ENCODE data around the gene ITGB3BP.
"Not testable (repeated sequence)": the region's sequence is repeated elsewhere in the genome, so short reads cannot be mapped to it uniquely, and the experiment has no call there.

ITGB3BP gene

GRCh38 chr1:63480057-63480456 is 43.0 kb downstream of the ITGB3BP start:
- DNase-seq (ENCODE audit: low read depth), result no peak
- no peak overlapping the region for H3K4me3 ChIP-seq (ENCODE audit: low read length)
- TF ChIP-seq, protein P1, sequence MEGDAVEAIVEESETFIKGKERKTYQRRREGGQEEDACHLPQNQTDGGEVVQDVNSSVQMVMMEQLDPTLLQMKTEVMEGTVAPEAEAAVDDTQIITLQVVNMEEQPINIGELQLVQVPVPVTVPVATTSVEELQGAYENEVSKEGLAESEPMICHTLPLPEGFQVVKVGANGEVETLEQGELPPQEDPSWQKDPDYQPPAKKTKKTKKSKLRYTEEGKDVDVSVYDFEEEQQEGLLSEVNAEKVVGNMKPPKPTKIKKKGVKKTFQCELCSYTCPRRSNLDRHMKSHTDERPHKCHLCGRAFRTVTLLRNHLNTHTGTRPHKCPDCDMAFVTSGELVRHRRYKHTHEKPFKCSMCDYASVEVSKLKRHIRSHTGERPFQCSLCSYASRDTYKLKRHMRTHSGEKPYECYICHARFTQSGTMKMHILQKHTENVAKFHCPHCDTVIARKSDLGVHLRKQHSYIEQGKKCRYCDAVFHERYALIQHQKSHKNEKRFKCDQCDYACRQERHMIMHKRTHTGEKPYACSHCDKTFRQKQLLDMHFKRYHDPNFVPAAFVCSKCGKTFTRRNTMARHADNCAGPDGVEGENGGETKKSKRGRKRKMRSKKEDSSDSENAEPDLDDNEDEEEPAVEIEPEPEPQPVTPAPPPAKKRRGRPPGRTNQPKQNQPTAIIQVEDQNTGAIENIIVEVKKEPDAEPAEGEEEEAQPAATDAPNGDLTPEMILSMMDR (conservative IDR thresholded peaks at IDR 0.05; ENCODE audit: low read depth, low read length), result no peak

- TF ChIP-seq, protein P1 (conservative IDR thresholded peaks at IDR 0.05; ENCODE audit: low read depth, low read length), result no peak
- DNase-seq (ENCODE audit: low read depth), result no peak
- H3K4me3 ChIP-seq (ENCODE audit: low read length), result no peak overlapping the region
These were observed 47.3 kb downstream of the ITGB3BP start for GRCh38 chr1:63475761-63476160.

- not testable (repeated sequence) for H3K4me3 ChIP-seq (ENCODE audit: low read length)
These were observed 54.3 kb downstream of the ITGB3BP start for GRCh38 chr1:63468683-63469082.

GRCh38 chr1:63466759-63467158 is 56.3 kb downstream of the ITGB3BP start:
- no peak overlapping the region for H3K4me3 ChIP-seq (ENCODE audit: low read length)
- TF ChIP-seq, protein P1 (conservative IDR thresholded peaks at IDR 0.05; ENCODE audit: low read depth, low read length), result no peak
- DNase-seq (ENCODE audit: low read depth), result no peak

More at GRCh38 chr1:63468683-63469082, 54.3 kb downstream of the ITGB3BP start:
- not testable (repeated sequence) for DNase-seq (ENCODE audit: low read depth)

DNA sequence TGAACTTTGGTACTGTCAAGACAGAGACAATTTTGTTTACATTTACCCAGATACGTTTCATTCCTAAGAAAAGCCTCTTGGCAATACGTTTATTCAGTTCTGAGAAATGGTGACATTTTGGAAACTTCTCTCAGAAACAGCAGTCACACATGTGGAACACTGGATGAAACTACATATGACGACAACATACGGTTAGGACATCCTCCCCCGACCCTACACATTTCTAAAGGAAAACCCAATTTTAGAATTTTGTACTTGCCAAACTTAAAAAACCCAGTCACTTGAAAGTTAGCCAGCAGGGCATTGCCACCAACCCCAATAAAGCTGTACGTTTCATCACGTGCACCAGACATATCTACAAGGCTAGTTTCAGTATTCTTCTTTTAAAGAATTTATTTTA is 56.8 kb downstream of the ITGB3BP start:
- H3K4me3 ChIP-seq (ENCODE audit: low read length), result no peak overlapping the region
- TF ChIP-seq, protein P1 (conservative IDR thresholded peaks at IDR 0.05; ENCODE audit: low read depth, low read length), result no peak
- DNase-seq (ENCODE audit: low read depth), result no peak

- DNase-seq (ENCODE audit: low read depth), result no peak
- no peak overlapping the region for H3K4me3 ChIP-seq (ENCODE audit: low read length)
- TF ChIP-seq, protein P1 (conservative IDR thresholded peaks at IDR 0.05; ENCODE audit: low read depth, low read length), result no peak
These were observed 59.8 kb downstream of the ITGB3BP start for GRCh38 chr1:63463248-63463647.

GRCh38 chr1:63461661-63462230 is 61.3 kb downstream of the ITGB3BP start:
- DNase-seq (ENCODE audit: low read depth), result no peak
- TF ChIP-seq, protein P1 (conservative IDR thresholded peaks at IDR 0.05; ENCODE audit: low read depth, low read length), result no peak
- no peak overlapping the region for H3K4me3 ChIP-seq (ENCODE audit: low read length)
